Immature natural killer cell (primary cell): ENCODE measurements around the gene ALPK1. TPM values are rescaled to one million over a fixed set of nuclear protein-coding genes. Genes with fewer than 3 reads are reported as not detected.

ENCODE experiments used
- DNase-seq, 3 donors: peaks; one replicate each; pipeline ENCODE4 v3.0.0; 2022; ENCODE audit warnings: mixed read lengths in 1 of 3
- H3K27ac Mint-ChIP-seq, 6 donors: one replicate each; pipeline ENCODE4 v1.8.0; 2020; ENCODE audit warnings: mixed read lengths in 6 of 6, mild to moderate bottlenecking in 5 of 6, inconsistent platforms in 4 of 6, moderate library complexity in 3 of 6
- H3K27me3 Mint-ChIP-seq, 3 donors: one replicate each; pipeline ENCODE4 v1.8.0; 2020 to 2021; ENCODE audit warnings: low read depth in 3 of 3, mild to moderate bottlenecking in 3 of 3, mixed read lengths in 3 of 3, moderate library complexity in 3 of 3, inconsistent platforms in 1 of 3
- H3K36me3 Mint-ChIP-seq, 3 donors: one replicate each; pipeline ENCODE4 v1.8.0; 2020; ENCODE audit warnings: mixed read lengths in 3 of 3, inconsistent platforms in 2 of 3, mild to moderate bottlenecking in 2 of 3
- H3K4me1 Mint-ChIP-seq, 2 donors: one replicate each; pipeline ENCODE4 v1.8.0; 2020; ENCODE audit warnings: inconsistent platforms in 2 of 2, mild to moderate bottlenecking in 2 of 2, mixed read lengths in 2 of 2, moderate library complexity in 1 of 2
- H3K4me3 Mint-ChIP-seq, 5 donors: one replicate each; pipeline ENCODE4 v1.8.0; 2020; ENCODE audit warnings: mild to moderate bottlenecking in 5 of 5, mixed read lengths in 5 of 5, inconsistent platforms in 3 of 5, moderate library complexity in 3 of 5
- H3K9me3 Mint-ChIP-seq, 6 donors: one replicate each; pipeline ENCODE4 v1.8.0; 2020; ENCODE audit warnings: mild to moderate bottlenecking in 6 of 6, mixed read lengths in 6 of 6, inconsistent platforms in 4 of 6, moderate library complexity in 3 of 6
- polyA plus RNA-seq, 3 donors: library from polyadenylated mRNA; unstranded; fragments of 300-500 nt; fragmentation: Illumina TruSeq; gene quantifications; one replicate each; pipeline ENCODE4 v1.2.3, GENCODE V29; 2021

The ALPK1 gene
- polyA plus RNA-seq, 3 donors from 2014 or later = 0.32 to 1.3 TPM; not detected in 1

GRCh38 chr4:112352736-112353135, 55.6 kb downstream of the ALPK1 start:
- peaks cover 0 to 2% (median 0%) of the 10 kb centered on the region in 6 donors for H3K9me3 Mint-ChIP-seq
- H3K27ac Mint-ChIP-seq = no peak overlapping the region
- no peaks in the 10 kb centered on the region for H3K4me1 Mint-ChIP-seq
- no peaks in the 10 kb centered on the region for H3K36me3 Mint-ChIP-seq
- peaks cover 0 to 3% (median 0%) of the 10 kb centered on the region in 3 donors for H3K27me3 Mint-ChIP-seq
- DNase-seq = no peak
- H3K4me3 Mint-ChIP-seq = no peak overlapping the region

GRCh38 chr4:112355662-112356061, 58.5 kb downstream of the ALPK1 start:
- H3K9me3 Mint-ChIP-seq = peaks cover 0 to 6% (median 0%) of the 10 kb centered on the region in 6 donors
- H3K36me3 Mint-ChIP-seq = no peaks in the 10 kb centered on the region
- no peak overlapping the region for H3K4me3 Mint-ChIP-seq

GRCh38 chr4:112357453-112357852, 60.3 kb downstream of the ALPK1 start:
- Mint-ChIP-seq H3K4me3 (no peak overlapping the region), H3K27me3 (peaks cover 0 to 3% (median 0%) of the 10 kb centered on the region in 3 donors), H3K4me1 (no peaks in the 10 kb centered on the region), H3K27ac (no peak overlapping the region), H3K36me3 (peaks cover 0 to 2% (median 1%) of the 10 kb centered on the region in 3 donors), H3K9me3 (peaks cover 0 to 9% (median 2%) of the 10 kb centered on the region in 6 donors)
- DNase-seq = no peak

More at GRCh38 chr4:112355662-112356061, 58.5 kb downstream of the ALPK1 start:
- peaks cover 0 to 3% (median 0%) of the 10 kb centered on the region in 3 donors for H3K27me3 Mint-ChIP-seq
- H3K27ac Mint-ChIP-seq = no peak overlapping the region
- H3K4me1 Mint-ChIP-seq = no peaks in the 10 kb centered on the region
- DNase-seq = no peak

GRCh38 chr4:112357897-112358296, 60.7 kb downstream of the ALPK1 start:
- Mint-ChIP-seq H3K27ac (no peak overlapping the region), H3K36me3 (peaks cover 0 to 4% (median 3%) of the 10 kb centered on the region in 3 donors), H3K27me3 (peaks cover 0 to 3% (median 0%) of the 10 kb centered on the region in 3 donors), H3K4me3 (no peak overlapping the region), H3K9me3 (peaks cover 0 to 12% (median 3%) of the 10 kb centered on the region in 6 donors), H3K4me1 (no peaks in the 10 kb centered on the region)
- no peak for DNase-seq

GRCh38 chr4:112358415-112358814, 61.2 kb downstream of the ALPK1 start:
- Mint-ChIP-seq H3K27ac (no peak overlapping the region), H3K4me3 (no peak overlapping the region), H3K36me3 (peaks cover 0 to 4% (median 3%) of the 10 kb centered on the region in 3 donors)

GRCh38 chr4:112358952-112359749, 62.0 kb downstream of the ALPK1 start:
- Mint-ChIP-seq H3K9me3 (peaks cover 0 to 16% (median 4%) of the 10 kb centered on the region in 6 donors), H3K4me1 (no peaks in the 10 kb centered on the region), H3K27ac (no peak overlapping the region), H3K36me3 (peaks cover 0 to 4% (median 3%) of the 10 kb centered on the region in 3 donors), H3K4me3 (no peak overlapping the region), H3K27me3 (peaks cover 0 to 3% (median 2%) of the 10 kb centered on the region in 3 donors)
- no peak for DNase-seq

More at GRCh38 chr4:112358415-112358814, 61.2 kb downstream of the ALPK1 start:
- Mint-ChIP-seq H3K4me1 (no peaks in the 10 kb centered on the region), H3K27me3 (peaks cover 0 to 3% (median under 1%) of the 10 kb centered on the region in 3 donors), H3K9me3 (peaks cover 0 to 16% (median 4%) of the 10 kb centered on the region in 6 donors)
- DNase-seq = no peak

GRCh38 chr4:112361181-112361791, 64.1 kb downstream of the ALPK1 start:
- Mint-ChIP-seq H3K9me3 (peaks cover 1 to 16% (median 7%) of the 10 kb centered on the region in 6 donors), H3K4me1 (no peaks in the 10 kb centered on the region), H3K4me3 (no peak overlapping the region), H3K36me3 (peaks cover 0 to 4% (median 3%) of the 10 kb centered on the region in 3 donors), H3K27me3 (peaks cover 0 to 5% (median 2%) of the 10 kb centered on the region in 3 donors), H3K27ac (no peak overlapping the region)
- DNase-seq = no peak

- Mint-ChIP-seq H3K4me1 (no peaks in the 10 kb centered on the region), H3K27ac (no peak overlapping the region), H3K36me3 (no peaks in the 10 kb centered on the region)
Observed at GRCh38 chr4:112370466-112370865, 73.3 kb downstream of the ALPK1 start.

GRCh38 chr4:112371361-112371760, 74.2 kb downstream of the ALPK1 start:
- peaks cover 0 to 1% (median 0%) of the 10 kb centered on the region in 6 donors for H3K9me3 Mint-ChIP-seq
- H3K36me3 Mint-ChIP-seq = no peaks in the 10 kb centered on the region
- H3K4me1 Mint-ChIP-seq = no peaks in the 10 kb centered on the region
- H3K27me3 Mint-ChIP-seq = peaks cover 2 to 7% (median 4%) of the 10 kb centered on the region in 3 donors
- no peak for DNase-seq
- H3K4me3 Mint-ChIP-seq = no peak overlapping the region
- no peak overlapping the region for H3K27ac Mint-ChIP-seq

More at GRCh38 chr4:112370466-112370865, 73.3 kb downstream of the ALPK1 start:
- Mint-ChIP-seq H3K4me3 (no peak overlapping the region), H3K9me3 (peaks cover 0 to 1% (median 0%) of the 10 kb centered on the region in 6 donors), H3K27me3 (peaks cover 2 to 7% (median 4%) of the 10 kb centered on the region in 3 donors)
- DNase-seq = no peak

GRCh38 chr4:112374850-112375249, 77.7 kb downstream of the ALPK1 start:
- H3K27ac Mint-ChIP-seq = no peak overlapping the region
- peaks cover 0 to 8% (median 4%) of the 10 kb centered on the region in 3 donors for H3K27me3 Mint-ChIP-seq
- H3K36me3 Mint-ChIP-seq = no peaks in the 10 kb centered on the region
- no peaks in the 10 kb centered on the region for H3K4me1 Mint-ChIP-seq
- no peak overlapping the region for H3K4me3 Mint-ChIP-seq
- H3K9me3 Mint-ChIP-seq = no peaks in the 10 kb centered on the region
- DNase-seq = no peak

GRCh38 chr4:112377171-112377570, 80.0 kb downstream of the ALPK1 start:
- H3K4me1 Mint-ChIP-seq = no peaks in the 10 kb centered on the region
- peaks cover under 1 to 8% (median 5%) of the 10 kb centered on the region in 3 donors for H3K27me3 Mint-ChIP-seq
- no peak overlapping the region for H3K4me3 Mint-ChIP-seq
- no peaks in the 10 kb centered on the region for H3K36me3 Mint-ChIP-seq
- no peak for DNase-seq
- H3K27ac Mint-ChIP-seq = no peak overlapping the region
- H3K9me3 Mint-ChIP-seq = no peaks in the 10 kb centered on the region

GRCh38 chr4:112377594-112378242, 80.5 kb downstream of the ALPK1 start:
- peaks cover 4 to 8% (median 5%) of the 10 kb centered on the region in 3 donors for H3K27me3 Mint-ChIP-seq
- no peaks in the 10 kb centered on the region for H3K36me3 Mint-ChIP-seq
- H3K27ac Mint-ChIP-seq = no peak overlapping the region
- no peak for DNase-seq
- no peaks in the 10 kb centered on the region for H3K4me1 Mint-ChIP-seq
- no peak overlapping the region for H3K4me3 Mint-ChIP-seq
- no peaks in the 10 kb centered on the region for H3K9me3 Mint-ChIP-seq

GRCh38 chr4:112378243-112378620, 81.1 kb downstream of the ALPK1 start:
- no peaks in the 10 kb centered on the region for H3K4me1 Mint-ChIP-seq
- H3K4me3 Mint-ChIP-seq = no peak overlapping the region
- DNase-seq = no peak
- H3K9me3 Mint-ChIP-seq = no peaks in the 10 kb centered on the region
- H3K27me3 Mint-ChIP-seq = peaks cover 3 to 8% (median 4%) of the 10 kb centered on the region in 3 donors
- no peaks in the 10 kb centered on the region for H3K36me3 Mint-ChIP-seq
- no peak overlapping the region for H3K27ac Mint-ChIP-seq
